Measurements from ENCODE around the gene GREB1. TPM values are rescaled to one million over a fixed set of nuclear protein-coding genes. Genes with fewer than 3 reads are reported as not detected.

The GREB1 gene
- polyA plus RNA-seq, 1 donor from 2014 or later = 17.2 TPM

GRCh38 chr2:11646530-11646929 lies 112.7 kb downstream of the GREB1 start:
- H3F3A ChIP-seq (ENCODE audit: insufficient read depth, low read length, poor library complexity, severe bottlenecking) = no peaks in the 10 kb centered on the region

GRCh38 chr2:11647834-11648600 lies 114.2 kb downstream of the GREB1 start:
- no peak overlapping the region for H2AFZ ChIP-seq (ENCODE audit: low read depth, low read length)
- H3K4me3 ChIP-seq (ENCODE audit: low read length) = no peak overlapping the region
- H4K20me1 ChIP-seq (ENCODE audit: insufficient read depth) = no peaks in the 10 kb centered on the region
- no peak overlapping the region for H3K9ac ChIP-seq (ENCODE audit: low read length)
- no peak overlapping the region for H3K27ac ChIP-seq (ENCODE audit: low read length)
- no peaks in the 10 kb centered on the region for H3F3A ChIP-seq (ENCODE audit: insufficient read depth, low read length, poor library complexity, severe bottlenecking)
- H3K27me3 ChIP-seq (ENCODE audit: insufficient read depth, low read depth, low read length) = no peaks in the 10 kb centered on the region
- no peaks in the 10 kb centered on the region for H3K9me3 ChIP-seq (ENCODE audit: low read length)
- no peaks in the 10 kb centered on the region for H3K79me2 ChIP-seq (replicated peaks; ENCODE audit: insufficient read depth, low read length)
- no peaks in the 10 kb centered on the region for H3K36me3 ChIP-seq (ENCODE audit: insufficient read depth, low read length)
- H3K9me2 ChIP-seq (ENCODE audit: insufficient read depth, low read length) = no peaks in the 10 kb centered on the region
- no peak overlapping the region for H3K4me2 ChIP-seq (ENCODE audit: low read length)
- TF ChIP-seq CTCF (IDR thresholded peaks at IDR 0.05; ENCODE audit: poor library complexity, severe bottlenecking) (no peak), EZH2 (IDR thresholded peaks at IDR 0.05; ENCODE audit: borderline replicate concordance, insufficient read depth, low read length, poor library complexity, severe bottlenecking) (no peak), MXI1 (conservative IDR thresholded peaks at IDR 0.05; ENCODE audit: poor library complexity, severe bottlenecking) (no peak), TAF1 (IDR thresholded peaks at IDR 0.05; ENCODE audit: low read depth) (no peak), SMC3 (conservative IDR thresholded peaks at IDR 0.05; ENCODE audit: poor library complexity) (no peak), RAD21 (conservative IDR thresholded peaks at IDR 0.05) (no peak)

More at GRCh38 chr2:11646530-11646929, 112.7 kb downstream of the GREB1 start:
- H3K27me3 ChIP-seq (ENCODE audit: insufficient read depth, low read depth, low read length) = no peaks in the 10 kb centered on the region
- no peaks in the 10 kb centered on the region for H4K20me1 ChIP-seq (ENCODE audit: insufficient read depth)
- H3K36me3 ChIP-seq (ENCODE audit: insufficient read depth, low read length) = peaks cover 4% of the 10 kb centered on the region
- H3K27ac ChIP-seq (ENCODE audit: low read length) = no peak overlapping the region
- H3K4me3 ChIP-seq (ENCODE audit: low read length) = no peak overlapping the region
- TF ChIP-seq SMC3 (conservative IDR thresholded peaks at IDR 0.05; ENCODE audit: poor library complexity) = no peak
- TF ChIP-seq CTCF (IDR thresholded peaks at IDR 0.05; ENCODE audit: poor library complexity, severe bottlenecking) = no peak
- no peak for TF ChIP-seq EP300 (conservative IDR thresholded peaks at IDR 0.05; ENCODE audit: poor library complexity, severe bottlenecking)
- TF ChIP-seq REST (IDR thresholded peaks at IDR 0.05; ENCODE audit: borderline replicate concordance) = no peak
- no peak for TF ChIP-seq RAD21 (conservative IDR thresholded peaks at IDR 0.05)
- TF ChIP-seq POLR2AphosphoS5 (IDR thresholded peaks at IDR 0.05) = no peak
- TF ChIP-seq MXI1 (conservative IDR thresholded peaks at IDR 0.05; ENCODE audit: poor library complexity, severe bottlenecking) = no peak
- no peaks in the 10 kb centered on the region for H3K9me3 ChIP-seq (ENCODE audit: low read length)
- no peak overlapping the region for H3K9ac ChIP-seq (ENCODE audit: low read length)
- no peaks in the 10 kb centered on the region for H3K79me2 ChIP-seq (replicated peaks; ENCODE audit: insufficient read depth, low read length)
- H3K4me2 ChIP-seq (ENCODE audit: low read length) = no peak overlapping the region
- H3K9me2 ChIP-seq (ENCODE audit: insufficient read depth, low read length) = no peaks in the 10 kb centered on the region
- H2AFZ ChIP-seq (ENCODE audit: low read depth, low read length) = no peak overlapping the region

Data from neural cell (in vitro differentiated cells).